Gastrocnemius medialis (tissue), 4 donors: ENCODE data around the gene DDX10.

Source experiments
- POLR2A ChIP-seq, 2 donors: fragments of 450-650 bp; IDR thresholded peaks; one replicate each; pipeline ENCODE4 v1.6.1; 2017; ENCODE audit warnings: antibody characterized with exemption in 2 of 2, mild to moderate bottlenecking in 2 of 2, moderate library complexity in 2 of 2
- TF ChIP-seq, protein P1 (sequence below), 5 experiments: fragments of 450-650 bp in 3 of 5; fragments of 200-600 bp in 2 of 5; sonication (generic) in 2 of 5; IDR thresholded peaks in 4 of 5; conservative IDR thresholded peaks in 1 of 5; 1 replicate in 4 of 5; 2 replicates in 1 of 5; pipeline ENCODE4 v1.5.1; 2016 to 2019; ENCODE audit warnings: antibody characterized with exemption in 5 of 5, mild to moderate bottlenecking in 3 of 5, moderate library complexity in 3 of 5

DNA sequence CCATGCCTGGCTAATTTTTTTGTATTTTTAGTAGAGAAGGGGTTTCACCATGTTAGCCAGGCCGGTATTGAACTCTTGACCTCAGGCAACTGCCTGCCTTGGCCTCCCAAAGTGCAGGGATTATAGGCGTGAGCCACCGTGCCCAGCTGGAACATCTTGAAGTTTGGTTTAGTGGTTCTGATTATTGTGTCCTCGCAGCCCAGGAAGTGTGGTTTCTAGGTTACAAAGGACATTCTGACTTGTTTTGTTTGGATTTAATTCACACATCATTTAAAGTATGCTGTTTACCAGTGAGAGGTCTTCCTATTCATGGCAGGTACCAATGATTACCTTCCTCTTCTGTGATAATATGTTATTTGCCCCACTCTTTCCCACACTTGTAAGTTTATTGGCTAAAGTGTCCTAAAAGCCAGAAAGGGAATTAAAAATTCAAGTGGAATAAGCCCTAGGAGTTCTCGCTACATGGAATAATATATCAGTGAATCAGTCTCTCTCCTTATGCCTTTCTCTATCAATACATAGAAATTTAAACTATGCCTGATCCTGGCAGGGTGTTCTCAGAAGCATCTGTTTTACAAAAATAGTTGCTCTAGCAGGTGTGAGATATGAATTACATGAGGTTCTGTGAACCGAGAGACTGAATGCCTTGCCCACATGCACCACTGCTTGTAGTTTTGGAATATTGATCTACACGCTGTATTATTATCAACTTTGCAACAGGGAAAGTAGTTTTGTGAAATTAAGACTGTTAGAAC is 263.1 kb downstream of the DDX10 start:
- TF ChIP-seq, protein P1, sequence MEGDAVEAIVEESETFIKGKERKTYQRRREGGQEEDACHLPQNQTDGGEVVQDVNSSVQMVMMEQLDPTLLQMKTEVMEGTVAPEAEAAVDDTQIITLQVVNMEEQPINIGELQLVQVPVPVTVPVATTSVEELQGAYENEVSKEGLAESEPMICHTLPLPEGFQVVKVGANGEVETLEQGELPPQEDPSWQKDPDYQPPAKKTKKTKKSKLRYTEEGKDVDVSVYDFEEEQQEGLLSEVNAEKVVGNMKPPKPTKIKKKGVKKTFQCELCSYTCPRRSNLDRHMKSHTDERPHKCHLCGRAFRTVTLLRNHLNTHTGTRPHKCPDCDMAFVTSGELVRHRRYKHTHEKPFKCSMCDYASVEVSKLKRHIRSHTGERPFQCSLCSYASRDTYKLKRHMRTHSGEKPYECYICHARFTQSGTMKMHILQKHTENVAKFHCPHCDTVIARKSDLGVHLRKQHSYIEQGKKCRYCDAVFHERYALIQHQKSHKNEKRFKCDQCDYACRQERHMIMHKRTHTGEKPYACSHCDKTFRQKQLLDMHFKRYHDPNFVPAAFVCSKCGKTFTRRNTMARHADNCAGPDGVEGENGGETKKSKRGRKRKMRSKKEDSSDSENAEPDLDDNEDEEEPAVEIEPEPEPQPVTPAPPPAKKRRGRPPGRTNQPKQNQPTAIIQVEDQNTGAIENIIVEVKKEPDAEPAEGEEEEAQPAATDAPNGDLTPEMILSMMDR (IDR thresholded peaks at IDR 0.05 in 4 of 5, conservative IDR thresholded peaks at IDR 0.05 in 1 of 5): no peak
- TF ChIP-seq POLR2A (IDR thresholded peaks at IDR 0.05): no peak
